ENCODE results near the gene SMIM43. TPM values are rescaled to one million over a fixed set of nuclear protein-coding genes. Genes with fewer than 3 reads are reported as not detected.
"Not testable (repeated sequence)": the region's sequence is repeated elsewhere in the genome, so short reads cannot be mapped to it uniquely, and the experiment has no call there.

SMIM43 gene
- total RNA-seq, 1 experiment from 2014 or later, result 1.1 TPM

DNA sequence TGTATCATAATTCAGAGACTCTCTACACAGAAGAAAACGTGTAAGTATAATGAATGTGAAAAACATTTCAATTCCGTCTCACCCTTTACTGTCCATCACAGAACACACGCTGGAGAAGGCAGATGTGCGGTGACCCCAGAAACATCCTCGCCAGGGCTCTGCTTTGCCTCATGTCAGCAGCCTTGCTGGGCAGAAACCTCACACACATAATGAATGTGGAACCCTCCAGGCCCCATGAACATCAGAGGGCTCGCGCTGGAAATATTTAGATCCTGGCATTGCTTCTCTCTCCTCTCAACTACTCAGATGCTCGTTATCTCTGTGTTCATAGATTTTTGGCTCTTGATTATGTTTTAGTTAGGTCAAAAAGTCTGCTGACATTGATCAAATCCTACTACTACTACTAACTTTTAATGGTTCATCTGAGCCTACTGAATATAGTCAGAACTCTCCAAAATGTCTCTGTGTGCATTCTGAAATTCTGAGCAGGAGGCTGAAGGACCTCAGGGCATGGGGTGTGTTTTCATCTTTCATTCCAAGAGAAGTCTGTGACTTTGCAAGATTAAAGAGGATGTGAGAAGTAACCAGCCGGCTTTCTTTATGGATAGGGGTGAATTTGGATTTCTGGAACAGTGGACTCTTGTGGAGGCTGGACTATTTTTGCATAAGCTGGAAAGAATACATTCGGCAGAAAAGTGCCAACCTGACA, 27.0 kb downstream of the SMIM43 start:
- no peak for DNase-seq (ENCODE audit: extremely low read depth, low read depth)

DNA sequence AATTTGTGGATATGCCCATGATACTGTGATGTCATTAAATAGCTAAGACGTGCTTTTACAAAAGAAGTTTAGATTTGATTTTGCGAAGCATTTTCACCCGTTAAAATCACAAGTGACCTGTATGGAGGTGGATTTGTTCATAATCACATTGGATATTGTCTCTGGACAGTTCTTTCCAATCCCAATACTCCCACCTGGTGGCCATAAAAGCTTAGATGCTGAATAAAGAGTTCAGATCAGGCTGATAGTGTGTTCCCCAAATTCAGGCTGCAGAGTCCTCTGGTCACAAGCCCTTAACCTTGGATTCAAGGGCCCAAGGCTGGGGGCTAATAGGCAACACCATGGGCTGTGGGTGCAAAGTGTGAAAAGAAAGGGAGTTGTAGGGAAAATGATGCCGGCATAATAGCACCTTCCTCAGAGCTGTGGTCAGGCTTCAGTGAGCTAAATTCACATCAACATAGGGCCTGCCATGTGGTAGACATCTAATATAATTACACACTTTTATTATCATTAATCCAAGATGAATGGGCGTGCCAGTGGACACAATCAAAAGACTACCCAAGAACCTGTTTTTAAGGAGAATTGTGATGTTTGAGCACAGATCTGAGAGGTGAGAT, 28.1 kb downstream of the SMIM43 start:
- peak; percentile 50 for DNase-seq (ENCODE audit: extremely low read depth, low read depth)

DNA sequence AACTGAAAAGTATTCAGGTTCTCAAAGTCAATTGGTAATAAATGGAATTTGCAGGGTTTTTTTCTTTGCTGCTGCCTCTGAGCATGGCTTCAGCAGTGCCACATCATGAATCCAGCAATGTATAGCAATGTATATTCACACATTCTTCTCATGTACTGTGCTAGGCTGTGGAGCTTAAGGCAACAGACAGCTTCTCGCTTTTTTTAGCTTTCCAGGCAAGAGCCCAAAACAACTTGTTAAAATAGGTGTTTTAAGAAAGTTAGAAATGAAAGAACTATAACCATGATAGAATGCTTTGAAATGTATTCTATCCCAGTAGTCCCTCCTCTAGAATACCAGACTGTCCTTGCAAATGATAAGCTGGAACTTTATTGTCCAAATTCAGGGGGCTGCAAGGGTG, 30.4 kb downstream of the SMIM43 start:
- no peak for DNase-seq (ENCODE audit: extremely low read depth, low read depth)

DNA sequence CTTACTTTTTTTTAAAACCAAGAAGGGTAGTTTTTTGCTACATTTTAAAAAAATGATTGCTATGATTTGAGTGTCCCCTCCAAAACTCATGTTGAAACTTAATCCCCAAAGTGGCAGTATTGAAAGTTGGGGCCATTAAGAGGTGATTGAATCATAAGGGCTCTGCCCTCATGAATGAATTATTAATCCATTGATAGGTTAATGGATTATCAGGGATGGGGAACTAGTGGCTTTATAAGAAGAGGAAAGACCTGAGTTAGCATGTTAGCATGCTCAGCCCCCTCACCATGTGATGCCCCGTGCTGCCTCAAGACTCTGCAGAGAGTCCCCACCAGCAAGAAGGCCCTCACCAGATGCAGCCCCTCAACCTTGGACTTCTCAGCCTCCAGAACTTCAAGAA, 31.0 kb downstream of the SMIM43 start:
- DNase-seq (ENCODE audit: extremely low read depth, low read depth), result no peak

GRCh38 chr4:121729753-121730152, 35.2 kb downstream of the SMIM43 start:
- not testable (repeated sequence) for DNase-seq (ENCODE audit: extremely low read depth, low read depth)

DNA sequence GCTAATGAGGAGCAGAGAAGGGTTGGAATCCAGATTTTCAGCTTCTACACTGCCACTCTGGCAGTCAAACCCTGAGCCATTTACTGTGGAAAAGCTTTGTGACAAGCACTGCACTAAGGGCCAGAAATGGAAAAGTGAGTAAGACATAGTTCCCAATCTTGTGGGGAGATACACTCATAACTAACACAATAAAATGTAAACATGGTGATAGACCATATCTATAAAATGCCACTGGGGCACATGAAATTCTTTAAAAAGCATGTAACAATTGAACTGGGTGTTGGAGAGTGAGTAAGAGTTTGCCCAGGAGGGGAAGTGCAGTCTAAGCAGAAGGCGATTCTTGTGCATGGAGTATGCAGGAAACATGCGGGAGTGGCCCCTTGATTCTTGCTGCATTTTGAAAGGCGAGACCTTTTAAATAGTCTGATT, 36.2 kb downstream of the SMIM43 start:
- DNase-seq (ENCODE audit: extremely low read depth, low read depth), result no peak

GRCh38 chr4:121728066-121728465, 36.9 kb downstream of the SMIM43 start:
- DNase-seq (ENCODE audit: extremely low read depth, low read depth), result no peak

DNA sequence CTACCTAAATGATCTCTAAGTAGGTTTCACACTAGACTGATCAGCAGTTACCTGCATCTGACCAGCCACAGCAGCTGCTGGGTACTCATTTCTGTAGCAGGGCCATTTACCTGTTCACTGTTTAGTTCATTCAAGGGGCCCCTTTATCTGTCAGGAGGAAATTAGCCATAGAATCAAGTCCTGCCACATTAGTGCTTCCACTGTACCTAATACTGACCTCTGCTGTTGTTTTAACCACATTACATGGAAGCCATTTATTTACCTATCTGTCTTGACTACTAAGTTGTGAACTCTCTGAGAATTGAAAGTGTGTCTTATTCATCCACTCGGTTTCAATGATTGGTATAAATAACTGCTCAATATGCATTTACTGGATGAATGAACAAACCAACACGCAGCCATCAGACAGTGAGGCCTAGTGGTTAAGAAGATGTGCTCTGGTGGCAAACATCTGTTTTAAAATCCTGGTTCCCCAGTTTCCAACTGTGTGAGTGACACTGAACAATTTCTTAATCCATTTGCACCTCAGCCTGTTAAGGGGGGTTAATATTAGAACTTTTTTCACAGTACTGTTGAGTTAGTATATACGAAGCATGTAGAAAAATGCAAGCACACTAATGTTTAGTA, 38.2 kb downstream of the SMIM43 start:
- peak; percentile 46 for DNase-seq (ENCODE audit: extremely low read depth, low read depth)

DNA sequence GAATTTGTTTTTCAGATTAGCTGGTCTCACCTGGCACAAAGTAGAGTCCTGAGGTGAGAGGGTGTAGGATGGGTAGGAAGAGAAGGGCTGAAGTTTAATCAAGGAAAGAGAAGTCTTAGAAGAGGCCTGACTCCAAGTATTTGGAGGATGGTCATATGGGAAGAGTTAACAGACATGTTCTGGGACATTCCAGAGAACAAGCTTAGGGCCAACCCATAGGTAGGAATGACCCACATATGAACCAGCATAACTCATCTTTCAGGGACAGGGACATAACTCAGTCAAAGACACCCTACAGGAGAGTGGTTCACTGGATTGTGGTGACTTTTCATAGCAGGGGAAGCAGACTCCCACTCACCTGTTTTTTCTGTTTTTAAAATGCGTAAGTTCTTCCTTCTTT, 40.3 kb downstream of the SMIM43 start:
- DNase-seq (ENCODE audit: extremely low read depth, low read depth), result no peak

GRCh38 chr4:121721700-121722099, 43.3 kb downstream of the SMIM43 start:
- DNase-seq (ENCODE audit: extremely low read depth, low read depth), result no peak

DNA sequence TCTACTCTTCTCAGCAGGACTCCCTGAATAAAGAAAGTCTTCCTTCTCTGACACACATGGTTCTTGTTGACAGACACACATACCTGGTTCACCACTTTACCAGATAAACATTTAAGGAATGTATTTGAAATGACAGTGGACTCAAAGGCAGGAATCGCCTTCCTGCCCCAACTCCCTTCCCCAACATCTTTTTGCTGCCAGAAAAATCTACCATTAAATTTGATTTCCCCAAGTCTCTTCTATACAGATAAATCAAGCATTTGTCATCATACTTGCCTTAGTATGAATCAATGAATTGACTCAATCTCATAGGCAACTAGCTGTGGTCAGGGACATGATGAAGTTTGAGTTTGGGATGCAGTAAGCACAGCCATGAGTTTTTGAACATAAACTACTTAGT, 44.9 kb downstream of the SMIM43 start:
- no peak for DNase-seq (ENCODE audit: extremely low read depth, low read depth)

DNA sequence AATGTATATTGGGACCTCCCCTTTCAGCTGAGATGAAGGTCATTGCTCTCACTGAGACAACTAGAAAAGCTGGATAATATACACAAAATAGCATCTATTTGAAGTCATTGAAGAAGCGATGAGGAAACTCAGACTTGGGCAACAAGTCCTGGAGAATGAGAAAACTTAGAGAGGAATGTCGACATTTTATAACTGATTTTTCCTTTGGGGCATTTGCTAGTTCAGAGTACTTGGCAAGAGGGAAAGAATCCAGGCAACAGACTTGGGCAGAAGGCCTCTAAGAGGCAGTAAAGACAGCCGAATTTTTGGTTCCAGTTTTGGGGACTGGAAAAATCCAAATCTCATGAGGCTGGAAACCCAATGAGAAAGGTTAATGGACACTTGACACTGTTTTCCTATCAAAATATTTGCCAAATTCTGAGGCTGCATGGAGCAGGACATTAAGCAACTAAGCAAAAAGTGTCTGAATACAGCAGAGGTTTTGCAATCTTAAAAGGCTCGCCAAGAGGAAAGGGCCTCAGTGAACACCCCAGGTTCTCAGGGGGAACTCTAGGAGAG, 47.2 kb downstream of the SMIM43 start:
- no peak for DNase-seq (ENCODE audit: extremely low read depth, low read depth)

DNA sequence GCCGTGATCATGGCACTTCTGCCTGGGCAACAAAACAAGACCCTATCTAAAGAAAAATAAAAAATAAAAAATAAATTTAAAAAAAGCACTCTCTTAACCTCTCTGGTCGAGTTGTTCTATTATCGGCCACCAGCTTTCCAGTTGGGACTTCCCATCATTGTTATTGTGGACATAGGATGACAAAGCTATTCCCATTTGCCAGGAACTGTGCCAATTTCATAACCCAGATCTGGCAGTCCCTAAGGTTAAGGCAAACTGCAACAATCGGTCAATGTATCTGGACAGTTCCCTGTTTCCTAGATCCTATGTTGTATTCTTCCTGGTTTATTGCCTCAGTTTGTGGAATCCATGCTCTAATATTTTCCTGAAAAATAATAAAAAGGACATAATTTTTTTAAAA, 50.4 kb downstream of the SMIM43 start:
- DNase-seq (ENCODE audit: extremely low read depth, low read depth), result no peak

- no peak for DNase-seq (ENCODE audit: extremely low read depth, low read depth)
Observed at GRCh38 chr4:121712783-121713182, 52.2 kb downstream of the SMIM43 start.

DNA sequence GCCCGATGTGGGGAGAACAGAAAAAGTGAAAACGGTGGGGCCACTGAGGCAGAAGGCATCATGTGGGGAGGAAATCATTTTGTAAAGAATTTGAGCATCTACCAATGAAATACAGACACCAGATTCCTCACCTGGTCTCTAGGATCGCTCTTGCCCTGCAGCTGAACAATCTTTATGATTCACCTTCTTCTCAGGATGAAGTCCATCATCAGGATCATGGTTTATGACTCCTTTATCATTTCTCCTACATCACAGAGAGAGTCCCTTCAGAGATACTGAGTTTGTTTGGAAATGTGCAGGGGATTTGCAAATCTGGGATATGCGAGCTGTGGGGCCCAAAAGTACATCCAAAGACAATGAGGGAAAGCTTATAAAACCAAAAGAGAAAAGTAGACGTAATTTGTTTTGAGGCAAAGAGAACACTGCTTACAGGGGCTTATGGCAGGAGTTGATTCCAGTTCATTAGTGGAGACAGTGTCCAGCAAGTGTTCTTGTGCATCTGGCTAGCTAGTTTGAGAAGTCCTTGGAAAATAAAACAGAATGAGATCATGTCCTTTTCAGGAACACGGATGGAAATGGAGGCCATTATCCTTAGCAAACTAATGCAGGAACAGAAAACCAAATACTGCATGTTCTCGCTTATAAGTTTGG, 52.8 kb downstream of the SMIM43 start:
- no peak for DNase-seq (ENCODE audit: extremely low read depth, low read depth)

GRCh38 chr4:121711263-121712000, 53.5 kb downstream of the SMIM43 start:
- DNase-seq (ENCODE audit: extremely low read depth, low read depth), result peak; percentile 74

DNA sequence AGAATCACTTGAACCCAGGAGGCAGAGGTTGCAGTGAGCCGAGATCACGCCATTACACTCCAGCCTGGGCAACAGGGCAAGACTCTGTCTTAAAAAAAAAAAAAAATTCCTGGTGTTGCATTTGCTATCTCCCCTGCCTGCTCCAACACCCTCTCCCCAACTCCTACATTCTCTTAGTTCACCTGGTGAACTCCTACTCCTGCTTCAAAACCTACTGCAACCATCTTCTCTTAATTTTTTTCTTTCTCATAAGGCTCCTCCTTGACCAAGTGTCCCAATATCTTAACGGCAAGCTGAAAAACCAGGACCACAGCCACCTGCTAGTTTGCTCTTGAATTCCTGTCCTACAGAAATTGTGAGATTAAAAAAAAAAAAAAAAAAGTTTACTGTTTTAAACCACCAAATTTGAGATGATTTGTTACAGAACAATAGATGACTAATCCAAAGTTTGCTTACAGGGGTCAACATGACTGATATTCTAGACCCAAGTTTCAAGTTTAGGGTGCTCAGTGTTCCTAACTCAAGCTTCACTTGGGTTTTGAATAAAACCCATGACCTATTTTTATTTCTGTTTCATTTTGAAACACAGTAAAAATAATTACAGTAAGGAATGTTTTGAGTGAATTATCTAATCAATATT, 55.1 kb downstream of the SMIM43 start:
- DNase-seq (ENCODE audit: extremely low read depth, low read depth), result no peak

Data from NCI-H460 (cell line).